Measurements from ENCODE around the gene ATF6B. TPM values are rescaled to one million over a fixed set of nuclear protein-coding genes. Genes with fewer than 3 reads are reported as not detected.

The ATF6B gene
- total RNA-seq, 2 experiments from 2014 or later = 72.2 to 75.6 TPM

- DNase-seq (no peak), ATAC-seq (ENCODE audit: poor library complexity) (no peak)
- Mint-ChIP-seq H3K36me3 (ENCODE audit: low read depth) (peaks cover 40% of the 10 kb centered on the region), H3K4me1 (ENCODE audit: low read depth) (peaks cover 79% of the 10 kb centered on the region), H3K4me3 (peak overlapping the region; percentile 91), H3K27me3 (no peaks in the 10 kb centered on the region), H3K9me3 (no peaks in the 10 kb centered on the region), H3K27ac (peak overlapping the region; percentile 18)
- H3K4me3 ChIP-seq (ENCODE audit: low read length) = no peak overlapping the region
- ChIA-PET CTCF (no interaction called here), POLR2A (no interaction called here)
- H3K9me3 ChIP-seq (ENCODE audit: control insufficient read depth in 1 of 2, insufficient read depth in 1 of 2, low read length in 2 of 2) = no peaks in the 10 kb centered on the region
- H3K4me1 ChIP-seq (ENCODE audit: insufficient read depth, low read length) = peaks cover 56% of the 10 kb centered on the region
- intact Hi-C loops (cut with DNase I, micrococcal nuclease) = loop anchor here in 1 of 2 experiments (10.0 kb wide), 1 partner anchor 200 kb away; the partner anchor contains the start of gene DXO
- H3K36me3 ChIP-seq (ENCODE audit: insufficient read depth, low read length) = peaks cover 13% of the 10 kb centered on the region
- no peak for TF ChIP-seq CTCF (IDR thresholded peaks at IDR 0.05)
- H3K27me3 ChIP-seq (ENCODE audit: control insufficient read depth in 1 of 2, insufficient read depth in 2 of 2, low read length in 2 of 2) = no peaks in the 10 kb centered on the region
- H3K27ac ChIP-seq (ENCODE audit: low read depth in 1 of 2, low read length in 2 of 2) = no peak overlapping the region
These were observed 46.4 kb upstream of the ATF6B start for GRCh38 chr6:32174416-32174815.

GRCh38 chr6:32173051-32173727 is 45.1 kb upstream of the ATF6B start:
- ChIA-PET CTCF (no interaction called here), POLR2A (interaction anchor here (1.0 kb wide), 1 partner anchor 27 kb away, joined by 4 read pairs; no protein-coding TSS in a partner anchor)
- DNase-seq (no peak), ATAC-seq (ENCODE audit: poor library complexity) (no peak)
- Mint-ChIP-seq H3K4me1 (ENCODE audit: low read depth) (peaks cover 66% of the 10 kb centered on the region), H3K36me3 (ENCODE audit: low read depth) (peaks cover 40% of the 10 kb centered on the region), H3K4me3 (peak overlapping the region; percentile 55), H3K27me3 (no peaks in the 10 kb centered on the region), H3K9me3 (no peaks in the 10 kb centered on the region), H3K27ac (peak overlapping the region; percentile 24)
- H3K27me3 ChIP-seq (ENCODE audit: control insufficient read depth in 1 of 2, insufficient read depth in 2 of 2, low read length in 2 of 2) = no peaks in the 10 kb centered on the region
- H3K4me1 ChIP-seq (ENCODE audit: insufficient read depth, low read length) = peaks cover 47% of the 10 kb centered on the region
- no peak overlapping the region for H3K27ac ChIP-seq (ENCODE audit: low read depth in 1 of 2, low read length in 2 of 2)
- intact Hi-C loops (cut with DNase I, micrococcal nuclease) = loop anchor here in 1 of 2 experiments (10.0 kb wide), 1 partner anchor 198 kb away; the partner anchor contains the start of gene DXO
- H3K4me3 ChIP-seq (ENCODE audit: low read length) = no peak overlapping the region
- peaks cover 25% of the 10 kb centered on the region for H3K36me3 ChIP-seq (ENCODE audit: insufficient read depth, low read length)
- TF ChIP-seq CTCF (IDR thresholded peaks at IDR 0.05) = no peak
- no peaks in the 10 kb centered on the region for H3K9me3 ChIP-seq (ENCODE audit: control insufficient read depth in 1 of 2, insufficient read depth in 1 of 2, low read length in 2 of 2)

GRCh38 chr6:32171234-32171633 is 43.2 kb upstream of the ATF6B start:
- ChIA-PET POLR2A (interaction anchor here (0.5 to 1.0 kb wide), 2 partner anchors 19 to 1958 kb away, joined by 3 to 4 read pairs; partner anchors contain the start of genes PBX2 and TRIM26), CTCF (no interaction called here)
- H3K27ac ChIP-seq (ENCODE audit: low read depth in 1 of 2, low read length in 2 of 2) = no peak overlapping the region
- Mint-ChIP-seq H3K4me1 (ENCODE audit: low read depth) (peaks cover 48% of the 10 kb centered on the region), H3K27me3 (no peaks in the 10 kb centered on the region), H3K36me3 (ENCODE audit: low read depth) (peaks cover 41% of the 10 kb centered on the region), H3K9me3 (no peaks in the 10 kb centered on the region), H3K4me3 (peak overlapping the region; percentile 44), H3K27ac (no peak overlapping the region)
- no peak overlapping the region for H3K4me3 ChIP-seq (ENCODE audit: low read length)
- TF ChIP-seq CTCF (IDR thresholded peaks at IDR 0.05) = no peak
- no peak for DNase-seq
- no peaks in the 10 kb centered on the region for H3K27me3 ChIP-seq (ENCODE audit: control insufficient read depth in 1 of 2, insufficient read depth in 2 of 2, low read length in 2 of 2)
- intact Hi-C loops (cut with DNase I, micrococcal nuclease) = loop anchor here in 1 of 2 experiments (10.0 kb wide), 1 partner anchor 196 kb away; the partner anchor contains the start of gene DXO
- peaks cover 32% of the 10 kb centered on the region for H3K4me1 ChIP-seq (ENCODE audit: insufficient read depth, low read length)
- ATAC-seq (ENCODE audit: poor library complexity) = no peak
- H3K9me3 ChIP-seq (ENCODE audit: control insufficient read depth in 1 of 2, insufficient read depth in 1 of 2, low read length in 2 of 2) = no peaks in the 10 kb centered on the region
- peaks cover 45% of the 10 kb centered on the region for H3K36me3 ChIP-seq (ENCODE audit: insufficient read depth, low read length)

Data from CD4-positive, alpha-beta T cell (primary cell).